Type B pancreatic cell (in vitro differentiated cells): ENCODE results near the gene PLAA. TPM values are rescaled to one million over a fixed set of nuclear protein-coding genes. Genes with fewer than 3 reads are reported as not detected.

Experiments
- DNase-seq: peaks from one replicate; pipeline ENCODE4 v3.0.0; 2021; ENCODE audit warnings: mixed read lengths; ENCODE audit not compliant: unreplicated experiment; ENCODE audit errors: extremely low spot score
- H3K27ac Mint-ChIP-seq: 2 replicates; pipeline ENCODE4 v1.8.0; 2021; ENCODE audit warnings: mild to moderate bottlenecking, mixed read lengths
- H3K27me3 Mint-ChIP-seq: 2 replicates; pipeline ENCODE4 v1.8.0; 2021; ENCODE audit warnings: mixed read lengths
- H3K36me3 Mint-ChIP-seq: 2 replicates; pipeline ENCODE4 v1.8.0; 2021; ENCODE audit warnings: mixed read lengths
- H3K4me1 Mint-ChIP-seq: one replicate; pipeline ENCODE4 v1.8.0; 2021; ENCODE audit warnings: mixed read lengths; ENCODE audit not compliant: unreplicated experiment
- H3K4me3 Mint-ChIP-seq: 2 replicates; pipeline ENCODE4 v1.8.0; 2021; ENCODE audit warnings: mild to moderate bottlenecking, mixed read lengths
- H3K9me3 Mint-ChIP-seq: 2 replicates; pipeline ENCODE4 v1.8.0; 2021; ENCODE audit warnings: mixed read lengths
- CTCF ChIP-seq: fragments of 200-600 bp; sonication (generic); conservative IDR thresholded peaks from 2 replicates; pipeline ENCODE4 v1.5.0; 2021; ENCODE audit warnings: antibody characterized with exemption, mild to moderate bottlenecking
- total RNA-seq: library from RNA; stranded (reverse); gene quantifications from 2 replicates; pipeline ENCODE4 v1.2.1, GENCODE V29; 2021; ENCODE audit warnings: low replicate concordance

The PLAA gene
- total RNA-seq, 1 donor from 2014 or later: 32.5 TPM

DNA sequence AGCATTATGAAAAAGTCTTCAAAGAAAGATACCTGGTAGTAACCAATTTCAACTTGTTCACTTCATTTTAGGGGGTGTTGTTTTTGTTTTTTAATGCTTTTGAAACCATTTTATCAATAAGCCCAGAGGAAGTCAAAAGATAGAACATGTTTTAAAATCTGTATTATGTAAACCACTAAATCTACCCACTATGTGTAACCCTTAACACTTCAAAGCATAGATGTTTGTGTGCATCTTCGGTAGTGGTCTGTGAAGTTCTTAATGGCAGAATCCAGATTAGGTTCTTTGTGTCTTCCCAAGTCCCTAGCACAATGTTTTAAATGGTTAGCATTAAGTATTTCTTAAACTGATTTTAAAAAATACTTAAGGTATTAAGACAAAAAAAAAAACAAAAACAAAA is 6.3 kb downstream of the PLAA start:
- no peaks in the 10 kb centered on the region for H3K27me3 Mint-ChIP-seq
- DNase-seq: no peak
- peaks cover 31% of the 10 kb centered on the region for H3K36me3 Mint-ChIP-seq
- H3K4me1 Mint-ChIP-seq: peaks cover 25% of the 10 kb centered on the region
- H3K4me3 Mint-ChIP-seq: no peak overlapping the region
- TF ChIP-seq CTCF: no peak
- no peak overlapping the region for H3K27ac Mint-ChIP-seq
- no peaks in the 10 kb centered on the region for H3K9me3 Mint-ChIP-seq

GRCh38 chr9:26939955-26940711 is 6.9 kb downstream of the PLAA start:
- Mint-ChIP-seq H3K4me3 (no peak overlapping the region), H3K27me3 (no peaks in the 10 kb centered on the region), H3K36me3 (peaks cover 31% of the 10 kb centered on the region), H3K9me3 (no peaks in the 10 kb centered on the region), H3K27ac (no peak overlapping the region), H3K4me1 (peaks cover 19% of the 10 kb centered on the region)
- DNase-seq: no peak
- no peak for TF ChIP-seq CTCF

DNA sequence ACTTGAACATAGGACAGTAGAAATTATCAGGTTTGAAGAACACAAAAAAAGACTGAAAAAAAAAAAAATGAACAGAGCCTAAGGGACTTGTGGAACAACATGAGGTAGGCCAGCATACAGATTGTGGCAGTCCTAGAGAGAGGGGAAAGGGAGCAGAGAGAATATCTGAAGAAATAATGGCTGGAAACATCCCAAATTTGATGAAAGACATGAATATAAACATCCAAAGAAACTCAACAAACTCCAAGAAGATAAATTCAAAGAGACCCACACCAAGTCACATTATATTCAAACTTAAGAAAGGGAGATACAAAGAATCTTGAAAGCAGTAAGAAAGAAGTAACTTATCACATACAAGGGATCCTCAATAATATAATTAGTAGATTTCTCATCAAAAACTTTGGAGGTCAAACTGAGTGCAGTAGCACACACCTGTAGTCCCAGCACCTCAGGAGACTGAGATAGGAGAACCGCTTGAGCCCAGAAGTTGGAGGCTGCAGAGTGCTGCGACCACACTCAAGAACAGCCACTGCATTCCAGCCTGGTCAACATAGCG is 9.1 kb downstream of the PLAA start:
- H3K9me3 Mint-ChIP-seq: no peaks in the 10 kb centered on the region
- H3K36me3 Mint-ChIP-seq: peaks cover 25% of the 10 kb centered on the region
- H3K27me3 Mint-ChIP-seq: no peaks in the 10 kb centered on the region
- peaks cover 14% of the 10 kb centered on the region for H3K4me1 Mint-ChIP-seq
- H3K27ac Mint-ChIP-seq: no peak overlapping the region
- no peak overlapping the region for H3K4me3 Mint-ChIP-seq
- no peak for TF ChIP-seq CTCF
- DNase-seq: no peak

- TF ChIP-seq CTCF: no peak
- Mint-ChIP-seq H3K27me3 (no peaks in the 10 kb centered on the region), H3K4me3 (no peak overlapping the region), H3K9me3 (no peaks in the 10 kb centered on the region), H3K27ac (no peak overlapping the region), H3K36me3 (peaks cover 21% of the 10 kb centered on the region), H3K4me1 (peaks cover 7% of the 10 kb centered on the region)
- no peak for DNase-seq
These were observed 11.2 kb downstream of the PLAA start for GRCh38 chr9:26935847-26936246.

DNA sequence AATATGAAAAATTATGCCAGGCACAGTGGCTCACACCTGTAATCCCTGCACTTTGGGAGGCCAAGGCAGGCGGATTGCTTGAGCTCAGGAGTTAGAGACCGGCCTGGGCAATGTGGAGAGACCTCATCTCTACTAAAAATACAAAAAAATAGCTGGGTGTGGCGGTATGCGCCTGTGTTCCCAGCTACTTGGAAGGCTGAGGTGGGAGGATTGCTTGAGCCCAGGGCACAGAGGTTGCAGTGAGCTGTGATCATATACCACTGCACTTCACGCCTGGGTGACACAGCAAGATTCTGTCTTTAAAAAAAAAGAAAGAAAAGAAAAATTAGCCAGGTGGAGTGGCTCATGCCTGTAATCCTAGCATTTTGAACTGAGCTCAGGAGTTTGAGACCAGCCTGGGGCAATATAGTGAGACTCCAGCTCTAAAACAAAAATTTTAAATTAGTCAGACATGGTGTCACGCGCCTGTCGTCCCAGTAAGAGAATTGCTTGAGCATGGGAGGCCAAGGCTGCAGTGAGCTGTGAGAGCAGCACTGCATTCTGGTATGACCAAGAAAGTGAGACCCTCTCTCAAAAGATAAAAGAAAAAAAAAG is 18.0 kb downstream of the PLAA start:
- no peak for TF ChIP-seq CTCF
- Mint-ChIP-seq H3K27me3 (no peaks in the 10 kb centered on the region), H3K9me3 (no peaks in the 10 kb centered on the region), H3K4me1 (no peaks in the 10 kb centered on the region), H3K4me3 (no peak overlapping the region), H3K36me3 (peaks cover 24% of the 10 kb centered on the region), H3K27ac (no peak overlapping the region)
- no peak for DNase-seq
